Kidney (tissue), 14 donors: ENCODE data around the gene AGBL1. TPM values are rescaled to one million over a fixed set of nuclear protein-coding genes. Genes with fewer than 3 reads are reported as not detected.

ENCODE experiments used
- DNase-seq, 5 donors: peaks; one replicate each; pipeline ENCODE4 v3.0.0-alpha.2; 2013 to 2020
- FAIRE-seq: peaks from 2 replicates; lab custom pipeline; 2012; peaks lifted over from hg19 to GRCh38; lab: Jason Lieb, UNC
- H3K27ac ChIP-seq, 2 donors: one replicate each; pipeline ENCODE4 v1.7.0; 2013; ENCODE audit warnings: low read depth in 2 of 2, low read length in 2 of 2, inconsistent platforms in 1 of 2
- H3K27me3 ChIP-seq: one replicate; pipeline ENCODE4 v1.7.1; 2013; ENCODE audit warnings: low read length, inconsistent platforms; ENCODE audit not compliant: control insufficient read depth, insufficient read depth
- H3K36me3 ChIP-seq, 3 donors: one replicate each; pipeline versions ENCODE4 v1.7.0 to v1.7.1; 2013; ENCODE audit warnings: low read length in 3 of 3, control low read depth in 1 of 3, inconsistent platforms in 1 of 3; ENCODE audit not compliant: insufficient read depth in 3 of 3, control insufficient read depth in 2 of 3
- H3K4me1 ChIP-seq, 3 donors: one replicate each; pipeline versions ENCODE4 v1.7.0 to v1.7.1; 2013; ENCODE audit warnings: low read length in 3 of 3, inconsistent platforms in 1 of 3, low read depth in 1 of 3; ENCODE audit not compliant: control insufficient read depth in 2 of 3, insufficient read depth in 2 of 3
- H3K4me3 ChIP-seq, 3 donors: one replicate each; pipeline versions ENCODE4 v1.7.0 to v1.8.1; 2013; ENCODE audit warnings: low read length in 3 of 3, control low read depth in 1 of 3, inconsistent platforms in 1 of 3
- H3K9ac ChIP-seq, 3 donors: one replicate each; pipeline versions ENCODE4 v1.7.0 to v1.7.1; 2013; ENCODE audit warnings: low read length in 3 of 3, control low read depth in 1 of 3, inconsistent platforms in 1 of 3
- H3K9me3 ChIP-seq, 3 donors: one replicate each; pipeline versions ENCODE4 v1.7.0 to v1.7.1; 2013; ENCODE audit warnings: low read length in 3 of 3, control low read depth in 1 of 3, inconsistent platforms in 1 of 3; ENCODE audit not compliant: control insufficient read depth in 2 of 3, insufficient read depth in 1 of 3
- CTCF ChIP-seq: IDR thresholded peaks from 3 replicates; pipeline ENCODE4 v1.5.1; 2012; ENCODE audit warnings: mild to moderate bottlenecking, moderate library complexity, borderline replicate concordance; ENCODE audit not compliant: insufficient read depth; ENCODE audit errors: extremely low read depth
- intact Hi-C: fragments of 100-400 bp; cut with DNase I; formaldehyde crosslinking; loops from one replicate; pipeline ENCODE4 v1.11.1; 2022
- polyA plus RNA-seq: library from polyadenylated mRNA; stranded (reverse); fragments of 350-450 nt; fragmentation: Illumina TruSeq; extraction: RNeasy Lipid Tissue Mini Kit (QIAGEN cat#74804); gene quantifications from one replicate; pipeline ENCODE4 v1.2.3, GENCODE V29; 2014; ENCODE audit warnings: low read depth, low replicate concordance; ENCODE audit not compliant: insufficient read depth
- total RNA-seq: library from RNA; stranded (reverse); fragmentation: NEBNext Ultra II Directional; extraction: Animal tissue kit (Norgen Biotek cat#: 25700); gene quantifications from one replicate; pipeline ENCODE4 v1.2.1, GENCODE V29; 2021
- donor health status: control.
- donor health status: control.
- donor health status: control.
- donor health status: control.
- donor health status: control.
- donor health status: DM: yes; HTN: yes; CAD: no.
- donor health status: Normal renal cell carcinoma (clear cell type).

The AGBL1 gene
- total and polyA plus RNA-seq, 2 donors from 2014 or later = not detected

GRCh38 chr15:86754846-86755245 is 675.2 kb downstream of the AGBL1 start:
- Histone ChIP-seq H3K4me1 (no peaks in the 10 kb centered on the region), H3K36me3 (no peaks in the 10 kb centered on the region), H3K9ac (no peak overlapping the region), H3K9me3 (no peaks in the 10 kb centered on the region), H3K4me3 (no peak overlapping the region), H3K27ac (no peak overlapping the region), H3K27me3 (no peaks in the 10 kb centered on the region)
- FAIRE-seq = no peak
- no peak for DNase-seq
- TF ChIP-seq CTCF = no peak
- intact Hi-C loops = no loop called here

- no peaks in the 10 kb centered on the region for H3K9me3 ChIP-seq
- H3K4me1 ChIP-seq = no peaks in the 10 kb centered on the region
- intact Hi-C loops = no loop called here
- H3K27me3 ChIP-seq = no peaks in the 10 kb centered on the region
- no peak for TF ChIP-seq CTCF
- FAIRE-seq = no peak
- H3K36me3 ChIP-seq = no peaks in the 10 kb centered on the region
- no peak overlapping the region for H3K9ac ChIP-seq
- H3K27ac ChIP-seq = no peak overlapping the region
- no peak for DNase-seq
- H3K4me3 ChIP-seq = no peak overlapping the region
Observed at GRCh38 chr15:86756688-86757087, 677.0 kb downstream of the AGBL1 start.

DNA sequence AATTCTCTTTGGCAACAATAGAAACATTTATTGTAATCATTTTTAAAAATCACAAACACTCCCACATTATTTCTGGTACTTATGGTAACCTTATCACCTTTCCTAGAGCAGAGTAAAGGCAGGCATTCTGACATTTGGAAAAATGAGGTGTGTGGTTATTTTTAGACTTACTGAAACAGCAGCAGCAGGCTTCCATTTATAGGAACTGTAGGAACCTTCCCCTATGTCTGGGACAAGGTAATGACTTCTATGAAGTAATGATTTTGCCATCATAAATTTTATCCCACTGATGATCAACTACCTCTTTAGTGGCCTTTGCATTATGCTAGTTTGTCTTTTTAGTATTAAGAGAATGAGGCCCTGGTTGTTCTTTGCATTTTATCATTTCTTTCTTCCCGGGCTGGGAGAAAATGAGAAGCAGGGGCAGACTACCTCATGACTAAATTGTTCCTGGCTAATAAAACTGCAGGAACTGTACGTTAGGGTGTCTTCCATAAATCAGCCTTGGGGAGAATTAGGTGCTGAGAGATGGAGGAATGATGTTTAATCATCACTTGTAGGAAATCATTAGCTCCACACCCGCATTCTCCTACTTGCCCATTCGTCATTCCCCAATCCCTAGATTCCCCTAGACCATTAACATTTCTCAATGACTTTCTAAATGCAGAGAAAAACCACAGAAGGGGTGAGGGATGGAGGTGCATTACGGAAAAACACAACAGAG is 680.3 kb downstream of the AGBL1 start:
- no peak for DNase-seq
- no peak for TF ChIP-seq CTCF
- Histone ChIP-seq H3K36me3 (no peaks in the 10 kb centered on the region), H3K9ac (no peak overlapping the region), H3K27ac (no peak overlapping the region), H3K4me1 (no peaks in the 10 kb centered on the region), H3K4me3 (no peak overlapping the region), H3K9me3 (no peaks in the 10 kb centered on the region), H3K27me3 (no peaks in the 10 kb centered on the region)
- intact Hi-C loops = no loop called here
- FAIRE-seq = no peak
